Fibroblast of skin of abdomen (primary cell): ENCODE results near the gene MAD1L1.

Source experiments
- DNase-seq: peaks from one replicate; pipeline ENCODE4 v3.0.0-alpha.2; 2013

Gene MAD1L1

GRCh38 chr7:2100278-2101208 lies 132.2 kb downstream of the MAD1L1 start:
- no peak for DNase-seq

GRCh38 chr7:2099048-2099957 lies 133.4 kb downstream of the MAD1L1 start:
- no peak for DNase-seq

GRCh38 chr7:2098496-2098895 lies 134.2 kb downstream of the MAD1L1 start:
- DNase-seq, result no peak

- DNase-seq, result no peak
Measured at GRCh38 chr7:2098056-2098455, 134.7 kb downstream of the MAD1L1 start.

- no peak for DNase-seq
Measured at GRCh38 chr7:2097492-2097891, 135.3 kb downstream of the MAD1L1 start.

- no peak for DNase-seq
Measured at GRCh38 chr7:2096692-2097387, 135.9 kb downstream of the MAD1L1 start.

GRCh38 chr7:2095436-2095835 lies 137.3 kb downstream of the MAD1L1 start:
- no peak for DNase-seq

- no peak for DNase-seq
Measured at GRCh38 chr7:2094454-2095045, 138.2 kb downstream of the MAD1L1 start.

GRCh38 chr7:2093843-2094220 lies 138.9 kb downstream of the MAD1L1 start:
- no peak for DNase-seq

- no peak for DNase-seq
Measured at GRCh38 chr7:2093215-2093842, 139.4 kb downstream of the MAD1L1 start.

GRCh38 chr7:2092279-2092678 lies 140.5 kb downstream of the MAD1L1 start:
- DNase-seq, result no peak

- no peak for DNase-seq
Measured at GRCh38 chr7:2090526-2091520, 141.9 kb downstream of the MAD1L1 start.

GRCh38 chr7:2088801-2089200 lies 143.9 kb downstream of the MAD1L1 start:
- no peak for DNase-seq

- DNase-seq, result no peak
Measured at GRCh38 chr7:2087744-2088143, 145.0 kb downstream of the MAD1L1 start.

GRCh38 chr7:2086229-2086628 lies 146.5 kb downstream of the MAD1L1 start:
- DNase-seq, result no peak

- DNase-seq, result no peak
Measured at GRCh38 chr7:2085804-2086203, 146.9 kb downstream of the MAD1L1 start.

- no peak for DNase-seq
Measured at GRCh38 chr7:2084781-2085505, 147.8 kb downstream of the MAD1L1 start.

GRCh38 chr7:2084331-2084730 lies 148.4 kb downstream of the MAD1L1 start:
- DNase-seq, result no peak

GRCh38 chr7:2083362-2083761 lies 149.4 kb downstream of the MAD1L1 start:
- DNase-seq, result no peak
